NCI-H146 treated with DMSO at 0.1 percent for 48 hours (cell line): ENCODE measurements around the gene CFP.

Source experiments
- DNase-seq: peaks from one replicate; lab custom pipeline; 2025; ENCODE audit not compliant: unreplicated experiment; lab: John Stamatoyannopoulos, UW

CFP gene

DNA sequence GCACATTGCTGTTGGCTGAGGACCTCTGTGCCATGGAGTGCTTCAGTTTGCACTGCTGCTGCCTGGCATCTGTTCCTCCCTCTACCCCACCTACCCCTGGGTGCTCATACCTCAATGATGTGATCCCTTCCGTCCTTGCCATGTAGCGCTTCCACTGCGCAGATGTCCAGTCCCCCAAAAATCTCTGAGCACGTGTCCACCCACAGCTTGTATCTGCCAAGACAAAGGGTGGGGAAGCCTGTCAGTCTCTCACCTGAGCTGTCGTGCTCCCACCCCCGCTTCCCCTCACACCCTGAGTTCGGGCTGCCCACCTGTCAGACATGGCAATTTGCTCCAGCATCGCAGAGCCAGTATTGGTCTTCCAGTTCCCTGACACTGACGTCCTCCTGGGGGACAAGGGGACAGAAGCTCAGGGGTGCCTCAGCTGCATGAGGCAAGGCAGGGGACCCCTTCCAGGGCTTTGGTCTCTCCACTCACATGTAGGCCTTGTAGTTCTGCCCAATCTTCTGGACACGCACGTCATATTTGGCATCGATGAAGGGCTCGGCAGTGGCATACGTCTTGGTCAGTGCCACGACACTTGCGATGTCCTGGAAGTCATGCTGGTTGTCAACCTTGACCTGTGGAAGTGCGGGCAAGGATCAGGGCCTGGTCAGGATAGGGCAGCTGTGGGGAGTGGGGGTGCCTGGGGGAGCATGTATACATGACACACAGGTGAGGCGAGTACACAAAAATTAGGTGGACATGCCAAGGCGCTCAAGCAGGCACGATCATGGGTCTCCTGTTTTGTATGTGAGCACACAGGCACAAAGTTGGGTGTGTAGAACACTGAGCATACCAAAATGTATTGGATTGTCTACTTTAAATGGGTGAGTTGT lies 53.5 kb downstream of the CFP start:
- no peak for DNase-seq

DNA sequence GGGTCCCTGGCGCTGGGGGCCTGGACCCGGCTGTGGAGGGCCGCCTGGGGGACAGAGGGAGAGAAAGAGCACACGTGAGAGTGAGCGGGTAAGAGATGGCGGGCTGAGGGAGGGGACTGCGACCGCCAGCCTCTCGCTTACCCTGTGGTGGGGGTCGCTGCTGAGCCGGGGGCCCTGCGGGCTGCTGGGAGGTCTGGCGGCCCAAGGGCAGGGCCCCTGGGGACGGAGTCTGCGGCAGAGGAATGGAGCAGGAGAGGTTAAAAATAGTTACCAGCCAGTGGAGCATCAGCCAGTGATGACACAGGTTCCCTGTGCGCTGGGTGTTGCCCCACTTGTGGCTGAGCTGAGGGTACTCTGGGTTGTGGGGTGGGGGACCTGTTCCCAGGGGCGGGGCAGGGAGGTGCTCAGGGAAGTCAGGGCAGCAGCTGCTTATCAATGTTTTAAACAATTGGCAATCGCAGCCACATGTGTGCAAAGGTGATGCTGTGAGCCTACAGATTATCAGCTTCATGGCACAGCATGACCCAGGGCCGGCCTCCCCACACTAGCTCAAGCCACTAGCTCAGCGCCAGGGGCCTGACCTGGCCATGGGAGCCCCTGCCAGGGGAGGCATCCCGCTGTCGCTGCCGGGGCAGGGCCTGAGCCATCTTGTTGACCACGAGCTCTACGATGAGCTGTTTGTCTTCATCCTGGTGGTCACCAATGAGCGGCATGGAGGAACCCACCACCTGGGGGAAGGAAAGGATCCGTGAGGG lies 55.0 kb downstream of the CFP start:
- no peak for DNase-seq

DNA sequence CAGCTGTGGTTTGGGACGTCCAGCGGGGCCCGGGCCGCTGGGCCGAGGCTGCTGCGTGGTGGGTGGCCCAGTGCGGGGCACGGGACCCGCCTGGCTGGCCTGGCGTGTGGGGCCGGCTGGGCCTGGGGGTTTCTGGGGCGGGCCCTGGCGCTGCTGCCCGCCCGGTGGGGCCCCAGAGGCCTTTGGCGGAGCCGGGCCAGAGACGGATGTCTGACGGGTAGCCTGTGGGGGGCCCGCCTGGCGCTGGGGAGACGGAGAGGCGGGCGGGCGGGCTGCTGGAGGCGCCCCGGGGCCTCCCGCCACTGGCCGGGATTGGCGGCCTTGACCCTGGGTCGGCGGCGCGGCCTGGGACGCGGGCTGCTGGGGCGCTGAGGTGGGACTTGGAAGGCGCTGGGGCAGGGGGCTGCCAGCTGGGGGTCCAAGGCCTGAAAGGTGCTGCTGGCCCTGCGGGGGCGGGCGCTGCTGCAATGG lies 55.6 kb downstream of the CFP start:
- DNase-seq, result no peak

- DNase-seq, result no peak
Observed at GRCh38 chrX:47573341-47574075, 56.2 kb downstream of the CFP start.
